ENCODE measurements around the gene ORM2.

ORM2 gene

DNA sequence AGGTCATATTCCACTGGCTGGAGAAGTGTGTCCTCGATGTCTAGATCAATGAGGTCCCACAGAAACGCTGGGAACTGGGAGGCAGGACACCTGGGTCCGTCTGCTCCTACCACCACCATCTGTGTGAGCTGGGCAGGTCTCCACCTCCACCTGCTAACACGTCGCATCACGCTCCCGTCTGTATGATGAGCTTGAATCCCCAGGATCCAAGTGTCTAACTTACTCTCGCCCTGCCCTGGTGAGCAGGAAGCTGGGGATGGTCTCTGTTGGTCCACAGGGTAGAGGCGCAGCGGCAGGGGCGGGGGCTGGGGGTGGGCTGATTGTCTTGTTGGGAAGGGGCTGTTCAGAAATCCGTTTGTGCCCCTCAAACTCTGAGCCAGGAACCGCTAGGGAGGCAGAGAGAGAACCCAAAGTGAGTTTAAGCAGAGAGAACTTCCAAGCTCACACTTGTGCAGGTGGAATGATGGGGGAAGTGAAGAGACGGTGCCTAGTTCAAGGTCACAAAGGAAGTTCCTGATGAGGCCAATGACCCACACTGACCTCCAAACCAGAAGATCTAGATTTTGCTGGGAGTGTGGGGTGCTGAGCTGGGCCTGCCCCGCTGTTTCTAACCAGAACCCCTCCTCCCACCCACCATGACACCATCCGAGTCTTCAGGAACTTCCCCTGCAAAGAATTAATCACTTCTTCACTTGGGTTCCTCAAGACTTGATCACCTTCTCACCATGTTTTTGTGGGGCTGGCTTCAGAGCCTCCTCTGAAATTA lies 21.1 kb downstream of the ORM2 start:
- DNase-seq (ENCODE audit: low read depth), result no peak
- TF ChIP-seq, protein P1, sequence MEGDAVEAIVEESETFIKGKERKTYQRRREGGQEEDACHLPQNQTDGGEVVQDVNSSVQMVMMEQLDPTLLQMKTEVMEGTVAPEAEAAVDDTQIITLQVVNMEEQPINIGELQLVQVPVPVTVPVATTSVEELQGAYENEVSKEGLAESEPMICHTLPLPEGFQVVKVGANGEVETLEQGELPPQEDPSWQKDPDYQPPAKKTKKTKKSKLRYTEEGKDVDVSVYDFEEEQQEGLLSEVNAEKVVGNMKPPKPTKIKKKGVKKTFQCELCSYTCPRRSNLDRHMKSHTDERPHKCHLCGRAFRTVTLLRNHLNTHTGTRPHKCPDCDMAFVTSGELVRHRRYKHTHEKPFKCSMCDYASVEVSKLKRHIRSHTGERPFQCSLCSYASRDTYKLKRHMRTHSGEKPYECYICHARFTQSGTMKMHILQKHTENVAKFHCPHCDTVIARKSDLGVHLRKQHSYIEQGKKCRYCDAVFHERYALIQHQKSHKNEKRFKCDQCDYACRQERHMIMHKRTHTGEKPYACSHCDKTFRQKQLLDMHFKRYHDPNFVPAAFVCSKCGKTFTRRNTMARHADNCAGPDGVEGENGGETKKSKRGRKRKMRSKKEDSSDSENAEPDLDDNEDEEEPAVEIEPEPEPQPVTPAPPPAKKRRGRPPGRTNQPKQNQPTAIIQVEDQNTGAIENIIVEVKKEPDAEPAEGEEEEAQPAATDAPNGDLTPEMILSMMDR (IDR thresholded peaks at IDR 0.05; ENCODE audit: insufficient read depth, low read depth, low read length, missing control alignments), result no peak
- H3K4me3 ChIP-seq (ENCODE audit: low read length), result no peak overlapping the region

DNA sequence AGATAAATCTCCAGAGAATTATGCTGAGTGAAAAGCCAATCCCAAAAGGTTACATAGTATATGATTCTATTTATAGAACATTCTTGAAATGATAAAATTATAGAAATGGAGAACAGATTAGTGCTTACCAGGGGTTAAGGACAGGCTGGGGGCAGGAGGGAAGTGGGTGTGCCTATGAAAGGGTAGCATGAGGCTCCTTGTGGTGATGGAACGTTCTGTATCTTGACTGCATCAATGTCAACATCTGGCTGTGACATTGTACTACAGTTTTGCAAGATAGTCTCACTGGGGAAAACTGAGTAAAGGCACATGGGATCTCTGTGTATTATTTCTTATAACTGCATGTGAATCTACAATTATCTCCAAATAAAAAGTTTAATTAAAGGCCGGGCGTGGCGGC lies 22.3 kb downstream of the ORM2 start:
- TF ChIP-seq, protein P1 (IDR thresholded peaks at IDR 0.05; ENCODE audit: insufficient read depth, low read depth, low read length, missing control alignments), result no peak
- DNase-seq (ENCODE audit: low read depth), result no peak
- H3K4me3 ChIP-seq (ENCODE audit: low read length), result no peak overlapping the region

DNA sequence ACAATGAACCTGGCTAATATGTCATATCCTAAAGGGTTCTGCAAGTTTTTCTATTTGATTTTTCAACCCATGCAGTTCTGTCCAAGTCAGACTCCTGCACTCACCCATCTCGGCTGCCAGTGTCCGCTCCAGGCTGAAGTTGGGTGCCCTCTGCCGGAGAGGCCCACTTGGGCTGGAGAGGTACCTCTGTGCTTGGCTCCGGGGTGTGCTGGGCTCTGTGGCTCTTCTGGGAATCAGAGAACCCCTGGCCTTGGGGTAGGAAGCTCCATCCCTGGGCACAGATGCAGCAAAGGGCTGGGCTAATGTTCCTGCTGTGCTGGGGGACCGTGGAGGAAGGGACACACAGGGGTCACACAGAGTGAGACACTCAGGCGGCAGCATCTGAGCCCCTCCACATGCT lies 26.2 kb downstream of the ORM2 start:
- H3K4me3 ChIP-seq (ENCODE audit: low read length), result no peak overlapping the region
- TF ChIP-seq, protein P1 (IDR thresholded peaks at IDR 0.05; ENCODE audit: insufficient read depth, low read depth, low read length, missing control alignments), result no peak
- no peak for DNase-seq (ENCODE audit: low read depth)

DNA sequence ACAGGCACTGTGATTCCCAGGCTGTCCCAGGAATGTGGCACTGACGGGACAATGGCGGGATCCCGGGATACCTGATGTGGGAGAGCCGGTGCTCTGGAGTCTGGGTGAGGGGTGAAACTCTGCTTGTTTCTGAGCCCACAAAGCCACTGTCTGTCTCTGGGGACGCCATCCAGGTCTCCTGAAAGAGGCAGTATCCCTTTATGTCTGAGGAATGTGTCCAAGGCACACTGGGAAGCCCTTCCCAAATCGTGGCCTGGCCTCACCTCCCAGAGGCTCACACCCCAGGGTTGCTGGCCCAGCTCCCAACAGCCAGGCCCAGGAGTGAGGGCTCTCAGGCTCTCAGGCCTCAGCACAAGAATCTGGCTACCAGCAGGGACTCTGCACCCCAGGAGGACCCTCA lies 27.1 kb downstream of the ORM2 start:
- DNase-seq (ENCODE audit: low read depth), result no peak
- TF ChIP-seq, protein P1 (IDR thresholded peaks at IDR 0.05; ENCODE audit: insufficient read depth, low read depth, low read length, missing control alignments), result no peak
- no peak overlapping the region for H3K4me3 ChIP-seq (ENCODE audit: low read length)

DNA sequence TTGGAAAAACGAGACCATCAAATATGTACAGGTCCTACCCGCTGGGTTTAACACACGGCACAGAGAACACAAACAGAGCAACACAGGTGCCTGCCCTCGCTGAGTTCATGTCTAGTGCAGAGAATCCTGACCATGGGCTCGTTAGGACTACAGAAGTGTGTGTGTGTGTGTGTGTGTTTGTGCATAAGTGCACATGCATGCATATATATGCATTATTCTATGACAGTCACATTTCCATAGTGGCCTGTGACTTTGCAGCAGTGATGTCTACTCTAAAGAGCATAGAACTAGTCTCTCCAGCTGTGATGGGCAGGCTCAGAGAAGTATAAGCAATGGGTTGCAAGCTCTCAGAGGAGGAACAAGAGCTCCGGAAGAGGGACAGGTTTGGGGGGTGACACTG lies 27.7 kb downstream of the ORM2 start:
- no peak overlapping the region for H3K4me3 ChIP-seq (ENCODE audit: low read length)
- TF ChIP-seq, protein P1 (IDR thresholded peaks at IDR 0.05; ENCODE audit: insufficient read depth, low read depth, low read length, missing control alignments), result no peak
- DNase-seq (ENCODE audit: low read depth), result no peak

DNA sequence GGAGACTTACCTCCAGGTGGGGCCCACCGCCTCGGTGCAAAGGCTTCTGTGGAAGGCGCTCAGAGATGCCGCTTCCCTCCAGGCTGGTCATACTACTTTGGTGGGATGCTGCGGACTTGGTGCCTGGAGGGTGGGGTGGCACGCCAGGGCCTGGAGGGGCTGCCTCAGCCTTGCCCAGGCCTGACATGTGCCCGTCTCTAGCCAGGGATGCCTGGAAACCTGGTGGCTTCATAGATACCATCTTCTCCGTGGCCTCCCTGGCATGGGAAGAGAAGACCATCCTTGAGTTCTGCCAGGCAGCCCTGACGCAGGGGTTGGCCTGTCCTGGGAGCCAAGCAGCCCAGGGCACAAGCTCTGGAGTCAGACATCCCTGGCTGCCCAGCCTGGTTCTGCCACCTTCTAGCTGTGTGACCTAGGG lies 28.3 kb downstream of the ORM2 start:
- H3K4me3 ChIP-seq (ENCODE audit: low read length), result no peak overlapping the region
- no peak for DNase-seq (ENCODE audit: low read depth)
- TF ChIP-seq, protein P1 (IDR thresholded peaks at IDR 0.05; ENCODE audit: insufficient read depth, low read depth, low read length, missing control alignments), result no peak

DNA sequence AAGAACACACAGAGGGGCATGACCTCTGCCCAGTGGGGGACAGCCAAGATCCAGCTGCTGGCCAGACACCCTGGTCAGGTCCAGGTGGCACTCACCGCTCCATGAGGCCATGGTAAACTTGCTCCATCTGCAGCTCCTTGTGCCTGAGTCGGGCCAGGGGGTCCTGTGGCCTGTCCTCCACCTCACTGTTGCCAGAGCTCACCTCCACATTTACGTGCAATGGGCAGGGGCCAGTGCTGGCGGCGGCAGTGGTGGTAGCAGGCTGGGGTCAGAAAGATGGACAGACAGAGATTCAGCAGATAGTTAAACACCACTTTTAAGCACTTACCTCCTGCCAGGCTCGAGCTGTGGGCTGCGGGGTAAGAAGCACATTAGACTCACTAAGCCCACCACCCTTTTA lies 30.1 kb downstream of the ORM2 start:
- no peak for DNase-seq (ENCODE audit: low read depth)
- TF ChIP-seq, protein P1 (IDR thresholded peaks at IDR 0.05; ENCODE audit: insufficient read depth, low read depth, low read length, missing control alignments), result no peak
- H3K4me3 ChIP-seq (ENCODE audit: low read length), result no peak overlapping the region

Data from epithelial cell of esophagus (primary cell).